DND-41 (cell line): ENCODE data around the gene INPP5A.

Source experiments
- ATAC-seq: fragments of 200-7000 bp; cut with Tn5 transposase; 3 replicates; pipeline ENCODE4 v1.9.1; 2021; ENCODE audit warnings: low read depth; ENCODE audit not compliant: insufficient read depth
- DNase-seq: peaks from one replicate; pipeline ENCODE4 v3.0.0-alpha.2; 2020
- H2AFZ ChIP-seq: 2 replicates; pipeline ENCODE4 v1.6.0; 2012; ENCODE audit warnings: low read depth, low read length
- H3K27ac ChIP-seq: 2 replicates; pipeline ENCODE4 v1.5.1; 2012; ENCODE audit warnings: low read length, inconsistent platforms
- H3K27me3 ChIP-seq: fragments of 200-600 bp; sonication (generic); 2 replicates; pipeline ENCODE4 v1.6.0; 2012; ENCODE audit warnings: low read length, mild to moderate bottlenecking, inconsistent platforms; ENCODE audit not compliant: insufficient read depth, poor library complexity
- H3K36me3 ChIP-seq: 2 replicates; pipeline ENCODE4 v1.5.1; 2012; ENCODE audit warnings: low read length, inconsistent platforms; ENCODE audit not compliant: insufficient read depth
- H3K4me1 ChIP-seq: 2 replicates; pipeline ENCODE4 v1.5.1; 2012; ENCODE audit warnings: mild to moderate bottlenecking, low read length; ENCODE audit not compliant: insufficient read depth
- H3K4me2 ChIP-seq: 2 replicates; pipeline ENCODE4 v1.6.0; 2012; ENCODE audit warnings: mild to moderate bottlenecking, moderate library complexity, low read length, inconsistent platforms; ENCODE audit not compliant: insufficient read depth
- H3K4me3 ChIP-seq, 2 experiments: fragments of 200-600 bp in 1 of 2; shearing (Covaris generic) in 1 of 2; 2 replicates each; pipeline ENCODE4 v1.5.1; 2012 to 2016; ENCODE audit warnings: inconsistent platforms in 2 of 2, low read length in 2 of 2, mild to moderate bottlenecking in 2 of 2, low read depth in 1 of 2, moderate library complexity in 1 of 2
- H3K79me2 ChIP-seq: 2 replicates; pipeline ENCODE4 v1.6.0; 2012; ENCODE audit warnings: low read length, inconsistent platforms; ENCODE audit not compliant: insufficient read depth
- H3K9ac ChIP-seq: 2 replicates; pipeline ENCODE4 v1.6.0; 2012; ENCODE audit warnings: low read depth, mild to moderate bottlenecking, inconsistent platforms, low read length, moderate library complexity
- H3K9me3 ChIP-seq: 2 replicates; pipeline ENCODE4 v1.5.1; 2012; ENCODE audit warnings: low read length, moderate library complexity, mild to moderate bottlenecking, inconsistent platforms; ENCODE audit not compliant: insufficient read depth, severe bottlenecking
- H4K20me1 ChIP-seq: 2 replicates; pipeline ENCODE4 v1.6.0; 2012; ENCODE audit warnings: low read length; ENCODE audit not compliant: insufficient read depth
- CTCF ChIP-seq: IDR thresholded peaks from 2 replicates; pipeline ENCODE4 v1.5.1; 2012; ENCODE audit warnings: borderline replicate concordance, low read length, moderate library complexity, mild to moderate bottlenecking; ENCODE audit not compliant: poor library complexity, severe bottlenecking; ENCODE audit errors: extremely low read depth
- EZH2 ChIP-seq: IDR thresholded peaks from 3 replicates; pipeline ENCODE4 v1.6.1; 2012; ENCODE audit warnings: borderline replicate concordance, low read depth, mild to moderate bottlenecking, moderate library complexity, low read length, inconsistent platforms; ENCODE audit not compliant: severe bottlenecking

The INPP5A gene

GRCh38 chr10:132763545-132763944, 226.0 kb downstream of the INPP5A start:
- Histone ChIP-seq H3K4me2 (no peak overlapping the region), H3K27ac (no peak overlapping the region), H3K9ac (no peak overlapping the region), H3K4me3 (no peak overlapping the region), H3K79me2 (no peaks in the 10 kb centered on the region), H3K9me3 (peaks cover 9% of the 10 kb centered on the region), H4K20me1 (0 out of 2 replicates have a peak, but pooled peaks cover 3% of the 10 kb centered on the region), H3K27me3 (no peaks in the 10 kb centered on the region), H3K4me1 (no peaks in the 10 kb centered on the region), H2AFZ (no peak overlapping the region), H3K36me3 (peaks cover 42% of the 10 kb centered on the region)
- DNase-seq (no peak), ATAC-seq (no peak)
- no peak for TF ChIP-seq CTCF
- TF ChIP-seq EZH2, result no peak

GRCh38 chr10:132764108-132764507, 226.5 kb downstream of the INPP5A start:
- peaks cover 42% of the 10 kb centered on the region for H3K36me3 ChIP-seq
- DNase-seq (no peak), ATAC-seq (no peak)
- no peaks in the 10 kb centered on the region for H3K27me3 ChIP-seq
- no peak for TF ChIP-seq CTCF
- no peak for TF ChIP-seq EZH2
- no peak overlapping the region for H2AFZ ChIP-seq
- 0 out of 2 replicates have a peak, but pooled peaks cover 3% of the 10 kb centered on the region for H4K20me1 ChIP-seq
- no peak overlapping the region for H3K4me3 ChIP-seq
- H3K79me2 ChIP-seq, result no peaks in the 10 kb centered on the region
- H3K27ac ChIP-seq, result no peak overlapping the region
- H3K9me3 ChIP-seq, result peaks cover 14% of the 10 kb centered on the region
- no peaks in the 10 kb centered on the region for H3K4me1 ChIP-seq
- no peak overlapping the region for H3K4me2 ChIP-seq
- H3K9ac ChIP-seq, result no peak overlapping the region

- Histone ChIP-seq H3K9ac (no peak overlapping the region), H3K27me3 (no peaks in the 10 kb centered on the region), H3K27ac (no peak overlapping the region), H2AFZ (no peak overlapping the region), H3K4me3 (no peak overlapping the region), H3K4me1 (no peaks in the 10 kb centered on the region), H4K20me1 (0 out of 2 replicates have a peak, but pooled peaks cover 3% of the 10 kb centered on the region), H3K4me2 (no peak overlapping the region), H3K9me3 (peaks cover 14% of the 10 kb centered on the region), H3K36me3 (peaks cover 46% of the 10 kb centered on the region), H3K79me2 (no peaks in the 10 kb centered on the region)
- no peak for TF ChIP-seq EZH2
- TF ChIP-seq CTCF, result no peak
- no peak for DNase-seq
- no peak for ATAC-seq
Measured at GRCh38 chr10:132765435-132765834, 227.8 kb downstream of the INPP5A start.

- Histone ChIP-seq H3K9me3 (peaks cover 14% of the 10 kb centered on the region), H4K20me1 (0 out of 2 replicates have a peak, but pooled peaks cover 3% of the 10 kb centered on the region), H3K4me3 (no peak overlapping the region), H3K9ac (no peak overlapping the region), H3K27ac (no peak overlapping the region), H3K27me3 (no peaks in the 10 kb centered on the region), H3K36me3 (peaks cover 50% of the 10 kb centered on the region), H3K4me2 (no peak overlapping the region), H2AFZ (no peak overlapping the region), H3K4me1 (no peaks in the 10 kb centered on the region), H3K79me2 (no peaks in the 10 kb centered on the region)
- DNase-seq, result no peak
- no peak for ATAC-seq
- no peak for TF ChIP-seq EZH2
- TF ChIP-seq CTCF, result no peak
Measured at GRCh38 chr10:132766291-132766690, 228.7 kb downstream of the INPP5A start.
